Neuron (in vitro differentiated cells): ENCODE results near the gene C5orf15.

Experiments
- H2AFZ ChIP-seq: one replicate; pipeline ENCODE4 v1.6.1; 2013; ENCODE audit warnings: low read depth, mild to moderate bottlenecking, inconsistent platforms, low read length, moderate library complexity
- H3K27me3 ChIP-seq: one replicate; pipeline ENCODE4 v1.6.1; 2013; ENCODE audit warnings: low read length; ENCODE audit not compliant: insufficient read depth
- H3K36me3 ChIP-seq: one replicate; pipeline ENCODE4 v1.6.1; 2013; ENCODE audit warnings: low read length; ENCODE audit not compliant: insufficient read depth
- H3K4me1 ChIP-seq: one replicate; pipeline ENCODE4 v1.6.1; 2013; ENCODE audit warnings: low read length; ENCODE audit not compliant: insufficient read depth
- H3K4me3 ChIP-seq: 2 replicates; pipeline ENCODE4 v1.5.1; 2013; ENCODE audit warnings: mild to moderate bottlenecking, low read length, moderate library complexity
- H3K9me3 ChIP-seq: one replicate; pipeline ENCODE4 v1.6.1; 2013; ENCODE audit warnings: low read length

Gene C5orf15

GRCh38 chr5:133968204-133968980 lies at the start of gene C5orf15:
TSS of gene C5orf15 (minus strand) at chr5:133968625. CDS start at chr5:133968584, 41 bp downstream.
- Histone ChIP-seq H3K9me3 (no peaks in the 10 kb centered on the region), H3K4me1 (peaks cover 12% of the 10 kb centered on the region), H2AFZ (peak within 1 kb of the TSS; percentile 45), H3K4me3 (peak within 1 kb of the TSS; percentile 88), H3K36me3 (peaks cover 19% of the 10 kb centered on the region), H3K27me3 (no peaks in the 10 kb centered on the region)

GRCh38 chr5:134008266-134008749 lies 39.9 kb upstream of the C5orf15 start:
- H3K4me3 ChIP-seq: no peak overlapping the region
- no peaks in the 10 kb centered on the region for H3K36me3 ChIP-seq
- no peak overlapping the region for H2AFZ ChIP-seq
- H3K4me1 ChIP-seq: peaks cover 19% of the 10 kb centered on the region
- H3K27me3 ChIP-seq: no peaks in the 10 kb centered on the region
- H3K9me3 ChIP-seq: no peaks in the 10 kb centered on the region

GRCh38 chr5:134007581-134008265 lies 39.3 kb upstream of the C5orf15 start:
- no peak overlapping the region for H3K4me3 ChIP-seq

DNA sequence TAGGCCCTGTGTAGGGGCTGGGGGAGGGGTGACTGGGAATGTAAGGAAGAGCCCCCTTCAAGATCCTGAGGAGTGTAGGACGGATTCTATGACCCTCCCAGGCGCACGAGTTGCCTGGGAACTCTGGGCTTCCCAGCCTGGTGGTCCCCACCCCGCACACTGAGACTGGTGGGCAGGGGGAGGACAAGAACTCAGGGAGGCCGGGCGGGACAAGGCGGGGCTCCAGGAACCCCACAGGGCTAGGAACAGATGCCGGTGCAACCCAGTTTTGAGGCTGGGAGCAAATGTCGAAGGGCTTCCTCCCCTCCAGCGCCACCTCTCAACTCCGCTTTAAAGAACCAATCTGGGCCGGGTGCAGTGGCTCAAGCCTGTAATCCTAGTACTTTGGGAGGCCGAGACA lies 37.7 kb upstream of the C5orf15 start:
- Histone ChIP-seq H3K4me1 (peaks cover 25% of the 10 kb centered on the region), H3K36me3 (peaks cover 10% of the 10 kb centered on the region), H3K27me3 (no peaks in the 10 kb centered on the region), H2AFZ (no peak overlapping the region), H3K4me3 (peak overlapping the region; percentile 82), H3K9me3 (no peaks in the 10 kb centered on the region)

More at GRCh38 chr5:134007581-134008265, 39.3 kb upstream of the C5orf15 start:
- Histone ChIP-seq H3K36me3 (no peaks in the 10 kb centered on the region), H2AFZ (no peak overlapping the region), H3K4me1 (peaks cover 25% of the 10 kb centered on the region), H3K9me3 (no peaks in the 10 kb centered on the region), H3K27me3 (no peaks in the 10 kb centered on the region)

DNA sequence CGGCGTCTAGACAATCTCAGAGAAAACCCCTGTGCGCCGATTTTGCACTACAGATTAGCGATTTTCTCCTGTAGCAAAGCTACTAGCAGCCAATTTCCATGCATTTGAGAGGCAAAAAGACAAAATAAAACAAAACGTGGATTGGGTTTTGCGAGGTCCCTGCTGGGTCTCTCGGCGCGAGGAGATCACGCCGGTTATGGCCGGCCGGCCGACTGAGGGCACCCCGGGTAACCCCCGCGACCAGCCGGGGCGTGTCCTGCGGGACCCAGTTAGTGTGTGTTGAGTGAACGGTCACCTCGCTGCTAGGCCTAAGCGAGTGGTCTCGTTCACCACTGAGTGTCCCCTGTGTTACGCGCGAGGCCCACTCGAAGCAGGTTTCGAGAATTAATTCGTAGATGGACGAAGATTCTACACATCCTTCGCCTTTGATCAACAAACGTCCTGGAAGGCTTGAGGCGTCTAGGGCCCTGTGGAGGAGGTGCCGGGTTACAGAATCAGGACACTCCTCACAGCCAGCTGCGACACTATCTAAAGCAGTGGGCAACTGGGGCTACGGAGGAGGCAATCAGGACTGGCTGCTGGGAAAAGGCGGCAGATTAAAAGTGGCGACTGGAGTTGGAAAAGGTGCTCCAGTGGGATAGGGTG lies 37.1 kb upstream of the C5orf15 start:
- Histone ChIP-seq H3K36me3 (peaks cover 15% of the 10 kb centered on the region), H3K4me1 (peaks cover 25% of the 10 kb centered on the region), H3K9me3 (no peaks in the 10 kb centered on the region), H3K27me3 (no peaks in the 10 kb centered on the region), H3K4me3 (peak overlapping the region; percentile 82), H2AFZ (peak overlapping the region; percentile 97)

GRCh38 chr5:134004626-134005416 lies 36.4 kb upstream of the C5orf15 start, which contains the start of gene VDAC1:
TSS of gene VDAC1 (minus strand) at chr5:134004975. CDS start at chr5:133993012, 11,963 bp downstream.
- peak within 1 kb of the TSS; percentile 97 for H2AFZ ChIP-seq
- no peaks in the 10 kb centered on the region for H3K9me3 ChIP-seq
- no peaks in the 10 kb centered on the region for H3K27me3 ChIP-seq
- H3K4me3 ChIP-seq: peak within 1 kb of the TSS; percentile 82
- peaks cover 17% of the 10 kb centered on the region for H3K36me3 ChIP-seq
- peaks cover 25% of the 10 kb centered on the region for H3K4me1 ChIP-seq

DNA sequence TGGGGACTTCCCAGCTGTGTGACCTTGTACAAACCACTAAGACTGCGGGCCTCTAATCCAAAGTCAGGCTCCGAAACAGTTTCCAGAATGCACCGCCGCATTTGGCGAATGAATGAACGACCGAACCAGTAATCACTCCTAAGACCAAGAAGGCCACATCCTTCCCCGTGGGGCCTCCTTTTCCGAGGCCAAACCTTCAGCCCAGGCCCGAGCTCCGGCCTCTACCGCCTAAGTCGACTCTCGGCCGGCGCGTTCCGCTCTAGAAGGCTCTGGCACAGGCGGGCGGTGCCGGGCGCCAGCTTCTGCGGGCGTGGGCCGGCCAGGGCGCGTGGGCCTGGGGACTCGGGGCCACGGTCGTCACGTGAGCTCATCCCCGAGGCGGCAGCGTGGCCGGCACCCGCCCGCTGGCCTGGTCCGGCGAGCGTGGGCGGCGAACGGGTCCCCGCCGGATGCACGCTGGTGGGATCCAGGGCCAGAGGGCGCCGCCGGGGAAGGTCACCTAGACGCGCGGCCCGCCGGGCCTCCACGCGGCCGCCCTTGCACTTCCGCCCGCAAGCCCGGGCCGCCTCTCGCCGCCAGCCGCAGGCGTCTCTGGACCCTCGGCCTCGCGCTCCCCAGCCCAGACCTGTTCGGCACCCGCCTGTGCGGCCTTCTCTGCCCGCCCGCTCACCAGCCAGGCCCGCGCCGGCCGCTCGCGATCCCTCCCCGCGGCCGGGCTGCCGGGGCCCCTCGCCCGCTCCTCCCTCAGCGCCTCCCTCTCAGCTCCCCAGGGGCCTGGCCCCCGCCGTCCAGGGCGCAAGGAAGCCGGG lies 35.6 kb upstream of the C5orf15 start:
- Histone ChIP-seq H3K9me3 (no peaks in the 10 kb centered on the region), H3K27me3 (no peaks in the 10 kb centered on the region), H2AFZ (peak overlapping the region; percentile 40), H3K4me1 (peaks cover 25% of the 10 kb centered on the region), H3K36me3 (peaks cover 18% of the 10 kb centered on the region), H3K4me3 (peak overlapping the region; percentile 82)

DNA sequence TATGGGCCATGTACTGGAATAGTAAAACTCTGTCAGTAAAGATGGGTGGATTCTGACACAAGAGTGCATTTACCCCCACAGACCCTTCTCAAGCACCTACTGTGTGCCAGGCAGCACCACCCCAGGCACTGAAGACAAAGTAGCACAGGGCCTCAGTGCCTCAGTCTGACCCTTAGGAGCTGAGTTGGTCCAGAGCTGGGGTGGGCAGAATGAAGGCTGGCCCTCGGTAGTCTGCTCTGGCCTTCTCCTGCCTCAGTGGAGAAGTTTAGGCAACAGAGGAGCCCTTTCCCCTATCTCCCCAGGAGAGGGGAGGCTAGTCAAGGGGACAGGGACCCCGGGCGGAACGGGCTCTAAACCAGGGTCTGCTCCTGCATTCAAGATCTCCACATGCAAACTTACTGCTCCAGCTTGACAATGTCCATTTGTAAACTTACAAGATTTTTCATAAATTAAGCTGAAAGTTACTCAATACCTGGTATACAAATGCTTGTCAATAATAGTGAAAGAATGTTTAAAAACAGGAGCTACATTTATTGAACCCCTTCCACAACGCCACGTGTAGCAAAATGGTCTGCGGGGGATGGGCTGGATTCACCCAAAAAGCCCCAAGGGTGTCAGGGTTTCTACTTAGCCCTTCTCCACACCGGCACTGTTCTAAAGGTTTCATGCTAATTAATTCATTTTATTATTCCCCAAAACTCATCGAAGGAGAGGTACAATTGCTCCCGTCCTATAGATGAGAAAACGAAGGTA lies 34.8 kb upstream of the C5orf15 start:
- H2AFZ ChIP-seq: no peak overlapping the region
- no peaks in the 10 kb centered on the region for H3K27me3 ChIP-seq
- peaks cover 18% of the 10 kb centered on the region for H3K36me3 ChIP-seq
- H3K4me1 ChIP-seq: peaks cover 25% of the 10 kb centered on the region
- H3K4me3 ChIP-seq: peak overlapping the region; percentile 82
- H3K9me3 ChIP-seq: no peaks in the 10 kb centered on the region

DNA sequence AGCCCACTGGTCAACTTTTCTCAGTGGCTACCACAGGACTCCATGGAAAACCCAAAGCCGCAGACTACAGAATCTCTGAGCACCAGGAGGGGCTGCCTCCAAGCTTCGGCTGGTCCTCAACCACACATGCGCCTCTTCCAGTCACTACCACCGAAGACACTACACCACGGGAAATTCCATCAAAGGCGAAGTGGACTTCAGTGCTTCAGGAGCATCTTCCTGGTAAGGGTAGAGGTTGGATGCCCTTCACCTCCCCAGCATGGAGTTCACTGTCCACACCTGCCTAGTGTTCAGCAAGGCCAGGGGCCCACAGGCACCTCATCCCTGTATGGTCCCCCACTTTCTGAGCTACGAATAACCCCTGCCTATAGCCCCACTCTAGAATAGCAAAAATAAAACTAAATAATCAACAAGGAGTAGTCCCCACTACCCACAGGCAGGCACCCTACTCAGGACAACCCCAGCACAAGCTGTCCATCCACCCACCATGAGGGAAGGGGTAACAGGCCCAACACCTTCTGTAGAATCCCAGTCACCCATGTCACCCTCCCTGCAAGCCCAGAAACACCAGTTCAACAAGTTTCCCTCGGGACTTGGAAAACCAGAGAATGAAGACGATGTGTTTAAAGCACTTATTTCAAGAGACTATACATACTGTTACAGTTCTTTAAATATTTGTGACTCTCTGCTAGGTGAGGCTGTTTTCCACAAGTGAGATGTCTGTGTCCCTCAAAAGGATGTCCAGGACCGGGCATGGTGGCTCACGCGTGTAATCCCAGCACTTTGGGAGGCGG lies 33.7 kb upstream of the C5orf15 start:
- Histone ChIP-seq H3K9me3 (no peaks in the 10 kb centered on the region), H3K4me3 (no peak overlapping the region), H3K36me3 (peaks cover 18% of the 10 kb centered on the region), H3K4me1 (peaks cover 17% of the 10 kb centered on the region), H3K27me3 (no peaks in the 10 kb centered on the region), H2AFZ (no peak overlapping the region)

- H2AFZ ChIP-seq: no peak overlapping the region
- H3K4me3 ChIP-seq: no peak overlapping the region
- H3K4me1 ChIP-seq: peaks cover 18% of the 10 kb centered on the region
Measured at GRCh38 chr5:134000696-134001453, 32.5 kb upstream of the C5orf15 start.

More at GRCh38 chr5:134000696-134001453, 32.5 kb upstream of the C5orf15 start:
- Histone ChIP-seq H3K9me3 (no peaks in the 10 kb centered on the region), H3K27me3 (no peaks in the 10 kb centered on the region), H3K36me3 (peaks cover 18% of the 10 kb centered on the region)
